Activated T-helper 2 cell treated with anti-CD3 and anti-CD28 coated beads, Interferon-gamma antibody, Interleukin-2, Interleukin-4, amounts not matched to agents 10 μg/mL and 5 μg/mL and 100 μg/mL, durations not matched to agents 14 hours and 24 hours and 36 hours (primary cell): ENCODE measurements around the gene ZNF423. TPM values are rescaled to one million over a fixed set of nuclear protein-coding genes. Genes with fewer than 3 reads are reported as not detected.

ENCODE experiments used
- DNase-seq: peaks from one replicate; pipeline ENCODE4 v3.0.0; 2021; ENCODE audit warnings: low spot score
- H3K27ac Mint-ChIP-seq: one replicate; pipeline ENCODE4 v1.8.0; 2021; ENCODE audit warnings: mixed read lengths
- H3K27me3 Mint-ChIP-seq: one replicate; pipeline ENCODE4 v1.8.0; 2021; ENCODE audit warnings: low read depth, mixed read lengths
- H3K36me3 Mint-ChIP-seq: one replicate; pipeline ENCODE4 v1.8.0; 2021; ENCODE audit warnings: low read depth, mixed read lengths
- H3K4me1 Mint-ChIP-seq: one replicate; pipeline ENCODE4 v1.8.0; 2021; ENCODE audit warnings: low read depth, mixed read lengths
- H3K4me3 Mint-ChIP-seq: one replicate; pipeline ENCODE4 v1.8.0; 2021; ENCODE audit warnings: low read depth, mild to moderate bottlenecking, moderate library complexity, mixed read lengths
- H3K9me3 Mint-ChIP-seq: one replicate; pipeline ENCODE4 v1.8.0; 2021; ENCODE audit warnings: mixed read lengths
- intact Hi-C: fragments of 100-400 bp; cut with micrococcal nuclease; formaldehyde crosslinking; loops from one replicate; pipeline ENCODE4 v1.15.1; 2023
- total RNA-seq: library from RNA; stranded (reverse); gene quantifications from 2 replicates; pipeline ENCODE4 v1.2.3, GENCODE V29; 2022

The ZNF423 gene
- total RNA-seq, 1 donor from 2014 or later = not detected

DNA sequence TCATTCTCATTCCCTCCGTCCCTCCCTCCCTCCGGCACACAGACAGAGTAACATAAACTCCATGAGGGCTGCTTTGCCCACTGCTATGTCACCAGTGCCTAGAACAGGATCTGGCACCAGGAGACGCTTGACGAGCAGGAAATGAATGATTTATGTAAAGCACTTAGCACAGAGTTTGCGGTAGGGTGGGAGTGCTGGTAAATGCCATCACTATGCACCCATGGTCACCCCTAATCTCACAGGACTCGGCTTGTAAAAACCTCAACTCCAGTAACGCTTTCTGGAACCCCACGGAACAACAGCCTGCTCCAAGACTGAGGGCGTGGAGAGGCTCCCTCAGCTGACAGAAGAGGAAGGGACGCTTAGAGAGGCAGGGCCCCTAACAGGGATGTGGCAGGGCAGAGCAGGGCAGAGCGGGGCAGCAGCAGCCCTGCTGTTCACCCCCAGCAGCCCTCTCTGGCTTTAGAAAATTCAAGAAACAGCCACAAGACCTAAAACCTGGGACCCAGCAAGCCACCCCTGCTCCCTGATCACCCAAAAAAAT lies 325.4 kb downstream of the ZNF423 start:
- intact Hi-C loops = no loop called here
- no peaks in the 10 kb centered on the region for H3K36me3 Mint-ChIP-seq
- H3K27ac Mint-ChIP-seq = no peak overlapping the region
- no peaks in the 10 kb centered on the region for H3K9me3 Mint-ChIP-seq
- no peak for DNase-seq
- H3K4me3 Mint-ChIP-seq = no peak overlapping the region
- H3K4me1 Mint-ChIP-seq = no peaks in the 10 kb centered on the region
- no peaks in the 10 kb centered on the region for H3K27me3 Mint-ChIP-seq

DNA sequence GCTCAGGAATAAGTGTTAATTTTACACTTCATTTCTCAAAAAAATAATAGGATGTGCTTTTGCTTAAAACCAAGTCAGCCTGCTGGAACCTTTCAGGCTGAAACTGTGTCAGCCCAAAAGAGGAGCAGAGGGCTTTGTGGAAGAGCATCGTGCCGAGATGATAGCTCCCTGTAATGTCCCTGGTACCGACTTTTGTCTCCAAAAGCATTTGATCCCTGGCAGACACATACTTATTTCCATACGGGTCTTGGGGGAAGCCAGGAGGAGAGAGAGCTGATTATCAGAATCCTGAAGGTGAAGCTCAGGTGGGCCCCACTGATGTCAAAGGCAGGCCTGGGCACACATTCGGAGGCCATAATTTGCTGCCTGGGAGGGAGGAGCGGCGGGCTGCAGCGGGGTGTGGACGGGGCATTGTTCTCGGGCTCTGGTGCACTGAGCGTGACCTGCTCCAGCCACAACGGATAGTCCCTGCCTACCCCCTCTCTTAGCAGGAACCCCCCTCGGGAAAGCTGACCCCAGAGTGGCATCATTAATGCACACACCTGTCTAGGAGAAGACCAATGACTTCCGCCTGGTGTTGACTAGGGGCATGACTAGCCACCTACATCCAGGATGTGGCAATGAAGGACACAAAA lies 326.4 kb downstream of the ZNF423 start:
- H3K4me3 Mint-ChIP-seq = no peak overlapping the region
- H3K27ac Mint-ChIP-seq = no peak overlapping the region
- no peaks in the 10 kb centered on the region for H3K4me1 Mint-ChIP-seq
- no peaks in the 10 kb centered on the region for H3K27me3 Mint-ChIP-seq
- no peaks in the 10 kb centered on the region for H3K36me3 Mint-ChIP-seq
- DNase-seq = no peak
- intact Hi-C loops = no loop called here
- H3K9me3 Mint-ChIP-seq = no peaks in the 10 kb centered on the region

- H3K27ac Mint-ChIP-seq = no peak overlapping the region
- no peaks in the 10 kb centered on the region for H3K4me1 Mint-ChIP-seq
- no peak for DNase-seq
- H3K4me3 Mint-ChIP-seq = no peak overlapping the region
- H3K36me3 Mint-ChIP-seq = no peaks in the 10 kb centered on the region
- no peaks in the 10 kb centered on the region for H3K27me3 Mint-ChIP-seq
- intact Hi-C loops = no loop called here
- no peaks in the 10 kb centered on the region for H3K9me3 Mint-ChIP-seq
Observed at GRCh38 chr16:49528866-49529288, 327.0 kb downstream of the ZNF423 start.

DNA sequence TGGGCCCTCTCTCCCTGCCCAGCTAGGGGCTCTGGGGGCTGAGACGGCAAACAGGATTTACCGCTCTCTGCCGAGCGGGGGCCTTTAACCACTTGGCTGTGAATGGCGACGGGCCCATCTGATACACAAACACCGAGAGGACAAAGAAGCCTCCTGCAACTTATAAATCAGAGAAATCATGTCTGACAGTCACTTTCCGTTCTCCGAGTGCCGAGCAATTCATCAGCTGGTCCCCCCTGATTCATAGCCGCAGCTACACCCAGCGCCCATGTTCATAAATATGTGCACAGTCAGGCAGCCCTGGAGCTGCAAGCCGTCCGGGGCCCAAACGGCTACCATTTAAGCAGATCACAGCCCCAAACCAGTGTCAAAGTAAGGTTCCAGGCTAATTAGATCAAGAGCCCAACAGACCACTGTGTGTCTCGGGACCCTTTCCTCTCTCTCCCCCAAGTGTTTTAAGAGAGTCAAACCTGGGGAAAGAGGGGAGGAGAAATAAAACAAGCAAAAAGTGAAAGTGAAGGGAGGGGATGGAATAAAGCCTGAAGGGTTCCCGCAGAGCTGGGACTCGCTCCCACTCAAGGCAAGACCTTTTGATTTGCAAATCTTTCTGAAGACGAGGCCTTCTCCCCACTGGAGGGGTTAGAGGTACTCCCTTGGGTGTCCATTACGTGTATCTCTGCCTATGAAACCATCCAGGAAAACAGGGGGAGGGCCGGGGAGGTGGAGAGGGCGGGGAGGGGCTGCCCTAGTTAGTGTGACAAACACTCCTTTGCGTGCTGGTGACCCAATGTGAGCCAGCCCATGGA lies 327.6 kb downstream of the ZNF423 start:
- H3K27me3 Mint-ChIP-seq = no peaks in the 10 kb centered on the region
- no peaks in the 10 kb centered on the region for H3K36me3 Mint-ChIP-seq
- no peaks in the 10 kb centered on the region for H3K9me3 Mint-ChIP-seq
- DNase-seq = no peak
- no peaks in the 10 kb centered on the region for H3K4me1 Mint-ChIP-seq
- intact Hi-C loops = no loop called here
- no peak overlapping the region for H3K27ac Mint-ChIP-seq
- peak overlapping the region; percentile 4 for H3K4me3 Mint-ChIP-seq

GRCh38 chr16:49527611-49528010 lies 328.3 kb downstream of the ZNF423 start:
- DNase-seq = no peak
- no peak overlapping the region for H3K27ac Mint-ChIP-seq
- no peaks in the 10 kb centered on the region for H3K4me1 Mint-ChIP-seq
- H3K27me3 Mint-ChIP-seq = no peaks in the 10 kb centered on the region
- no peaks in the 10 kb centered on the region for H3K9me3 Mint-ChIP-seq
- H3K36me3 Mint-ChIP-seq = no peaks in the 10 kb centered on the region
- intact Hi-C loops = no loop called here
- H3K4me3 Mint-ChIP-seq = no peak overlapping the region

GRCh38 chr16:49526860-49527365 lies 329.0 kb downstream of the ZNF423 start:
- H3K9me3 Mint-ChIP-seq = no peaks in the 10 kb centered on the region
- DNase-seq = no peak
- no peaks in the 10 kb centered on the region for H3K4me1 Mint-ChIP-seq
- H3K4me3 Mint-ChIP-seq = no peak overlapping the region
- intact Hi-C loops = no loop called here
- no peak overlapping the region for H3K27ac Mint-ChIP-seq
- no peaks in the 10 kb centered on the region for H3K36me3 Mint-ChIP-seq
- H3K27me3 Mint-ChIP-seq = no peaks in the 10 kb centered on the region

- no peak overlapping the region for H3K27ac Mint-ChIP-seq
- H3K4me3 Mint-ChIP-seq = no peak overlapping the region
- no peaks in the 10 kb centered on the region for H3K4me1 Mint-ChIP-seq
- no peak for DNase-seq
- H3K36me3 Mint-ChIP-seq = no peaks in the 10 kb centered on the region
- no peaks in the 10 kb centered on the region for H3K9me3 Mint-ChIP-seq
- H3K27me3 Mint-ChIP-seq = no peaks in the 10 kb centered on the region
- intact Hi-C loops = no loop called here
Observed at GRCh38 chr16:49524947-49525315, 331.0 kb downstream of the ZNF423 start.

- Mint-ChIP-seq H3K36me3 (no peaks in the 10 kb centered on the region), H3K4me1 (peaks cover 1% of the 10 kb centered on the region), H3K27me3 (peaks cover 2% of the 10 kb centered on the region), H3K9me3 (no peaks in the 10 kb centered on the region), H3K4me3 (no peak overlapping the region), H3K27ac (no peak overlapping the region)
- no peak for DNase-seq
- intact Hi-C loops = no loop called here
Observed at GRCh38 chr16:49524216-49524946, 331.5 kb downstream of the ZNF423 start.

DNA sequence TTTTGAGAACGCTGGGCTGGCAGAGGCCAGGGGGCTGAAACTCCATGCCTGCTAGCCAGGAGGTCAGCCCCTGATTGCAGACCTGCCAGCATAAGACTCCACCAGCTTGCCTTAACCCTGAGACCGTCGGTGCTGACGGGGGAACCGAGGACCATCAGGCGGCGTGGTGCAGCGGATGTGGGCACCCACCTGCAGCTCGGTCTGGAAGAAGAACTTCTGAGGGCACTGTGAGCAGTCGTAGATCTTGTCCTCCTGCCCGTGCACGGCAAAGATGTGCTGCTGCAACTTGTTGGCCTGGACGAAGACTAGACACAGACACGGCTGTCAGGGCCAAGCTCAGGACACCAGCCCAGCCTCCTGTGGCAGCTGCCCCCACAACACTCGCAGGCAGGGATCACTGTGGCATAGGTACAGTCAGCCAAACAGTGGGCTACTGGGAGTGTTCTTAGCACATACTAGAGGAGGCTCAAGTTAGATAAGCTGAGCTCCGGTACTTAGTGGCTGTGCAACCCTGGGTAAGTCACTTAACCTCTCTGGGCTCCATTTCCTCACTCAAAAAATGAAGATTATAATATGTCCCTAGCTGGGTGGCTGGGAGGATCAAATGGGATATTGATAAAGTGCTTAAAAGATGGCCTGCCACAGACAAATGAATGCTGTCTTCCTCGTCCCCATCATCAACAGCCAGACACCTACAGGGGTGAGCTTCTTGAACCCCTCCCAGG lies 332.3 kb downstream of the ZNF423 start:
- no peaks in the 10 kb centered on the region for H3K9me3 Mint-ChIP-seq
- no peak overlapping the region for H3K27ac Mint-ChIP-seq
- peaks cover 2% of the 10 kb centered on the region for H3K4me1 Mint-ChIP-seq
- DNase-seq = no peak
- peaks cover 2% of the 10 kb centered on the region for H3K27me3 Mint-ChIP-seq
- no peaks in the 10 kb centered on the region for H3K36me3 Mint-ChIP-seq
- intact Hi-C loops = no loop called here
- H3K4me3 Mint-ChIP-seq = no peak overlapping the region

- Mint-ChIP-seq H3K36me3 (no peaks in the 10 kb centered on the region), H3K4me1 (peaks cover 2% of the 10 kb centered on the region), H3K4me3 (no peak overlapping the region), H3K9me3 (no peaks in the 10 kb centered on the region), H3K27ac (no peak overlapping the region), H3K27me3 (peaks cover 2% of the 10 kb centered on the region)
- intact Hi-C loops = no loop called here
- DNase-seq = no peak
Observed at GRCh38 chr16:49521734-49522325, 334.1 kb downstream of the ZNF423 start.

- Mint-ChIP-seq H3K4me3 (no peak overlapping the region), H3K9me3 (no peaks in the 10 kb centered on the region), H3K27me3 (peaks cover 2% of the 10 kb centered on the region), H3K27ac (no peak overlapping the region), H3K4me1 (peaks cover 2% of the 10 kb centered on the region), H3K36me3 (no peaks in the 10 kb centered on the region)
- DNase-seq = no peak
- intact Hi-C loops = no loop called here
Observed at GRCh38 chr16:49520492-49521038, 335.3 kb downstream of the ZNF423 start.

DNA sequence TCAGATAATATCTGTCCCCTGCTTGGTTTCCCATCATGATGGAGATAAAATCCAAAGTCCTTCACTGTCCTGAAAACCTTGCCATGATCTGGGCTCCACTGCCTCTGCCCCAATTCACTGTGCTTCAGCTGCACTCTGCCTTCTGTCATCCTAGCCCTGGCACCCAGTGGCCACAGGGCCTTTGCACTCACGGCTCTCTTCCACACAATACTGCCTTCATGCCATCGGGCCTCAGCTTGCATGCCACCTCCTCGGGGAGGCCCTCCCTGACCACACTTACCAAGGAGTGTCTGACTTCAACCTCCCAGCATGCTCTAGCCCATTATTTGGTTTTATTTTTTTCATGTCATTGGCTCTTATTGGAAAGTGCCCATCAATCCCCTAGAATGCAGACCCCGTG lies 336.2 kb downstream of the ZNF423 start:
- intact Hi-C loops = no loop called here
- Mint-ChIP-seq H3K9me3 (no peaks in the 10 kb centered on the region), H3K36me3 (no peaks in the 10 kb centered on the region), H3K4me1 (peaks cover 2% of the 10 kb centered on the region), H3K4me3 (no peak overlapping the region), H3K27me3 (peaks cover 2% of the 10 kb centered on the region), H3K27ac (no peak overlapping the region)
- DNase-seq = no peak
